WTC11 (cell line): ENCODE results near the gene DPH1. TPM values are rescaled to one million over a fixed set of nuclear protein-coding genes. Genes with fewer than 3 reads are reported as not detected.

ENCODE experiments used
- ATAC-seq: fragments of 200-7000 bp; cut with Tn5 transposase; 2 replicates; pipeline ENCODE4 v1.10.0; 2021; ENCODE audit warnings: mild to moderate bottlenecking, moderate library complexity
- CTCF ChIA-PET: fragments of 300-600 bp; sonication (Branson Sonifier 250); formaldehyde crosslinking; loops from one replicate; lab custom pipeline; 2021; ENCODE audit warnings: antibody characterized with exemption; lab: Charles Lee
- POLR2A ChIA-PET: fragments of 350-600 bp; sonication (Branson Sonifier 250); formaldehyde crosslinking; loops from one replicate; lab custom pipeline; 2021; ENCODE audit warnings: antibody characterized with exemption; lab: Charles Lee
- DNase-seq: peaks from one replicate; pipeline ENCODE4 v3.0.0; 2021; ENCODE audit warnings: low spot score
- H3K27ac Mint-ChIP-seq: 2 replicates; pipeline ENCODE4 v1.8.0; 2021; ENCODE audit warnings: mixed read lengths
- H3K27me3 Mint-ChIP-seq: 2 replicates; pipeline ENCODE4 v1.8.0; 2021; ENCODE audit warnings: low read depth, mild to moderate bottlenecking, moderate library complexity, mixed read lengths
- H3K36me3 Mint-ChIP-seq: 2 replicates; pipeline ENCODE4 v1.8.0; 2021; ENCODE audit warnings: mixed read lengths
- H3K4me1 Mint-ChIP-seq: 2 replicates; pipeline ENCODE4 v1.8.0; 2022; ENCODE audit warnings: mixed read lengths
- H3K4me3 Mint-ChIP-seq: 2 replicates; pipeline ENCODE4 v1.8.0; 2021; ENCODE audit warnings: mild to moderate bottlenecking, moderate library complexity, mixed read lengths
- H3K9me3 Mint-ChIP-seq: 2 replicates; pipeline ENCODE4 v1.8.0; 2021; ENCODE audit warnings: mixed read lengths
- ELF4 ChIP-seq: sonication (generic); formaldehyde crosslinking; IDR thresholded peaks from 2 replicates; pipeline ENCODE4 v1.8.1; 2022; ENCODE audit warnings: low read depth, mild to moderate bottlenecking, moderate library complexity, missing genetic modification reagents
- FOXP1 ChIP-seq: sonication (generic); formaldehyde crosslinking; IDR thresholded peaks from 2 replicates; pipeline ENCODE4 v1.8.0; 2022; ENCODE audit warnings: missing genetic modification reagents, mild to moderate bottlenecking, moderate library complexity, borderline replicate concordance
- GRHL2 ChIP-seq: fragments of 250-450 bp; sonication (Bioruptor Pico); IDR thresholded peaks from 2 replicates; pipeline ENCODE4 v1.8.0; 2022; ENCODE audit warnings: mild to moderate bottlenecking, moderate library complexity; ENCODE audit not compliant: insufficient replicate concordance, severe bottlenecking
- GTF2I ChIP-seq: fragments of 250-450 bp; sonication (Bioruptor Pico); conservative IDR thresholded peaks from 2 replicates; pipeline ENCODE4 v1.4.0; 2021; ENCODE audit warnings: mild to moderate bottlenecking
- IRF2 ChIP-seq: sonication (generic); formaldehyde crosslinking; IDR thresholded peaks from 2 replicates; pipeline ENCODE4 v1.8.0; 2022; ENCODE audit warnings: low read depth, missing genetic modification reagents, borderline replicate concordance
- JUN ChIP-seq: sonication (generic); formaldehyde crosslinking; IDR thresholded peaks from 2 replicates; pipeline ENCODE4 v1.8.0; 2023; ENCODE audit warnings: mild to moderate bottlenecking, missing genetic modification reagents
- MYBL2 ChIP-seq: sonication (generic); formaldehyde crosslinking; IDR thresholded peaks from 2 replicates; pipeline ENCODE4 v1.8.1; 2023; ENCODE audit warnings: mild to moderate bottlenecking, moderate library complexity, missing genetic modification reagents
- NR1H2 ChIP-seq: sonication (generic); formaldehyde crosslinking; IDR thresholded peaks from 2 replicates; pipeline ENCODE4 v1.9.0; 2021; ENCODE audit warnings: mild to moderate bottlenecking, moderate library complexity, missing genetic modification reagents
- RORB ChIP-seq: fragments of 250-450 bp; sonication (Bioruptor Pico); IDR thresholded peaks from 2 replicates; pipeline ENCODE4 v1.9.0; 2021; ENCODE audit warnings: mild to moderate bottlenecking
- SP1 ChIP-seq: sonication (generic); formaldehyde crosslinking; conservative IDR thresholded peaks from 2 replicates; pipeline ENCODE4 v1.8.1; 2022; ENCODE audit warnings: missing genetic modification reagents
- TP53 ChIP-seq: sonication (generic); formaldehyde crosslinking; IDR thresholded peaks from 2 replicates; pipeline ENCODE4 v1.8.1; 2023; ENCODE audit warnings: mild to moderate bottlenecking, missing genetic modification reagents
- ZNF138 ChIP-seq: sonication (generic); formaldehyde crosslinking; conservative IDR thresholded peaks from 2 replicates; pipeline ENCODE4 v1.8.1; 2022; ENCODE audit warnings: mild to moderate bottlenecking, moderate library complexity, missing genetic modification reagents
- ZNF219 ChIP-seq: sonication (generic); formaldehyde crosslinking; IDR thresholded peaks from 2 replicates; pipeline ENCODE4 v1.8.0; 2023; ENCODE audit warnings: missing genetic modification reagents, mild to moderate bottlenecking, borderline replicate concordance
- ZNF232 ChIP-seq: sonication (generic); formaldehyde crosslinking; IDR thresholded peaks from 2 replicates; pipeline ENCODE4 v1.8.0; 2022; ENCODE audit warnings: mild to moderate bottlenecking, missing genetic modification reagents
- ZNF263 ChIP-seq: sonication (generic); formaldehyde crosslinking; IDR thresholded peaks from 2 replicates; pipeline ENCODE4 v1.8.1; 2022; ENCODE audit warnings: low read depth, mild to moderate bottlenecking, moderate library complexity, missing genetic modification reagents
- total RNA-seq: library from RNA; stranded (reverse); gene quantifications from 3 replicates; pipeline ENCODE4 v1.2.3, GENCODE V29; 2021
- TF ChIP-seq, protein P1 (sequence below): sonication (generic); formaldehyde crosslinking; IDR thresholded peaks from 2 replicates; pipeline ENCODE4 v1.8.0; 2023; ENCODE audit warnings: missing genetic modification reagents
- TF ChIP-seq, protein P2 (sequence below): sonication (generic); formaldehyde crosslinking; IDR thresholded peaks from 2 replicates; pipeline ENCODE4 v1.8.0; 2022; ENCODE audit warnings: mild to moderate bottlenecking, missing genetic modification reagents
- TF ChIP-seq, protein P3 (sequence below): fragments of 250-450 bp; sonication (Bioruptor Pico); IDR thresholded peaks from 2 replicates; pipeline ENCODE4 v2.1.2; 2022; ENCODE audit warnings: mild to moderate bottlenecking, moderate library complexity
- TF ChIP-seq, protein P4 (sequence below): fragments of 250-450 bp; sonication (Bioruptor Pico); IDR thresholded peaks from 2 replicates; pipeline ENCODE4 v1.9.0; 2021; ENCODE audit warnings: mild to moderate bottlenecking
- TF ChIP-seq, protein P5 (sequence below): sonication (generic); formaldehyde crosslinking; IDR thresholded peaks from 2 replicates; pipeline ENCODE4 v1.8.0; 2022; ENCODE audit warnings: mild to moderate bottlenecking, missing genetic modification reagents

The DPH1 gene
- total RNA-seq, 1 experiment from 2014 or later, result 43.2 TPM

DNA sequence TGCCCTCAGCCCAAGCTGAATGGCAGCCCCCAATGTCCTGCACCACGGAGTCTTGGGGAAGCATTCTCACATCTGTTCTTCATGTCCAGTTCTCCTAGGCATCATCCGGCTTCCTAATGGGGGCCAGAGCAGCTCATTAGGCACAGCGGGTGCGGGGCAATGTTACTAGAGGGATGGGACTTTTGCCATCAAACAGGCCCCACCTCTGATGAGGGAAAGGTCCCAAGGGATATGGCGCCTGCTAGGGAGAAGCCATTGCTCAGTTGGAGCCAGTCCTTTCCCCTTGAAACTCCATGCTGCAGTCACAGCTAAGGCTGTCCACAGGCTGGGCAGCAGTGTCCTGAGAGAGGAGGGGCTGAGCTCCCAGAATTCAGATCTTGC, 1.7 kb upstream of the DPH1 start:
- Mint-ChIP-seq H3K4me1 (peaks cover 7% of the 10 kb centered on the region), H3K27me3 (peaks cover 62% of the 10 kb centered on the region), H3K27ac (no peak overlapping the region), H3K9me3 (no peaks in the 10 kb centered on the region), H3K36me3 (peaks cover 3% of the 10 kb centered on the region; the same call in 1 of the 2 replicates), H3K4me3 (no peak overlapping the region)
- ChIA-PET CTCF (interaction anchor here (0.5 to 6.3 kb wide), 3 partner anchors 96 to 124 kb away, joined by 3 to 47 read pairs (median 4); no protein-coding TSS in a partner anchor), POLR2A (no interaction called here)
- DNase-seq (no peak), ATAC-seq (no peak)
- TF ChIP-seq, protein P1, sequence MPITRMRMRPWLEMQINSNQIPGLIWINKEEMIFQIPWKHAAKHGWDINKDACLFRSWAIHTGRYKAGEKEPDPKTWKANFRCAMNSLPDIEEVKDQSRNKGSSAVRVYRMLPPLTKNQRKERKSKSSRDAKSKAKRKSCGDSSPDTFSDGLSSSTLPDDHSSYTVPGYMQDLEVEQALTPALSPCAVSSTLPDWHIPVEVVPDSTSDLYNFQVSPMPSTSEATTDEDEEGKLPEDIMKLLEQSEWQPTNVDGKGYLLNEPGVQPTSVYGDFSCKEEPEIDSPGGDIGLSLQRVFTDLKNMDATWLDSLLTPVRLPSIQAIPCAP, result no peak
- TF ChIP-seq GTF2I (CRISPR knock-in tag) (no peak), FOXP1 (no peak)

DNA sequence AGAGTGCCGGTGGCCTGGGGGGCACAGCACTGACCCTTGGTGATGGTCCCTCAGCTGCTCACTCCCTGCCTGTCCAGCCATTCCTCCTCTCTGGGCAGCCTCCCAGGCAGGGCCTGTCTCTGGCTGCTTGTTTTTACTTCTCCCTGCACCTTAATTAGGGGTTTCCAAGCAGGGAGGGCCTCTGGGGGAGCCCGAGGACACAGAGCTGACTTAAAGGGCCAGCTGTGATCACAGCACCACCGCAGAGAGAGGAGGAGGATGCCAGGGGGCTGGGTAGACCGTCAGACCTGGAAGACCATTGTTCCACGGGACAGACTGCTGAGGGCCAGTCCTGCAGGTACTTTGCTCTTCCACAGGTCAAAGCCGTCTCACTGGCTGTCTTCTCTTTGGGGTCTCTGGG, 1.2 kb upstream of the DPH1 start:
- TF ChIP-seq, protein P2, sequence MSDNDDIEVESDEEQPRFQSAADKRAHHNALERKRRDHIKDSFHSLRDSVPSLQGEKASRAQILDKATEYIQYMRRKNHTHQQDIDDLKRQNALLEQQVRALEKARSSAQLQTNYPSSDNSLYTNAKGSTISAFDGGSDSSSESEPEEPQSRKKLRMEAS (CRISPR knock-in tag), result no peak
- TF ChIP-seq ZNF263 (CRISPR knock-in tag) (no peak), RORB (CRISPR knock-in tag) (no peak), JUN (CRISPR knock-in tag) (no peak), GRHL2 (no peak), SP1 (no peak)
- H3K4me1 Mint-ChIP-seq, result peaks cover 7% of the 10 kb centered on the region
- ChIA-PET POLR2A (interaction anchor here (0.5 kb wide), 1 partner anchor 740 kb away, joined by 3 read pairs; no protein-coding TSS in a partner anchor), CTCF (interaction anchor here (0.5 to 6.3 kb wide), 3 partner anchors 96 to 125 kb away, joined by 3 to 47 read pairs (median 4); no protein-coding TSS in a partner anchor)
- no peaks in the 10 kb centered on the region for H3K9me3 Mint-ChIP-seq
- no peak for DNase-seq
- H3K27ac Mint-ChIP-seq, result no peak overlapping the region
- peak overlapping the region; percentile 30; the same call in 1 of the 2 replicates for H3K4me3 Mint-ChIP-seq
- peaks cover 58% of the 10 kb centered on the region for H3K27me3 Mint-ChIP-seq
- peaks cover 3% of the 10 kb centered on the region; the same call in 1 of the 2 replicates for H3K36me3 Mint-ChIP-seq
- ATAC-seq, result no peak

DNA sequence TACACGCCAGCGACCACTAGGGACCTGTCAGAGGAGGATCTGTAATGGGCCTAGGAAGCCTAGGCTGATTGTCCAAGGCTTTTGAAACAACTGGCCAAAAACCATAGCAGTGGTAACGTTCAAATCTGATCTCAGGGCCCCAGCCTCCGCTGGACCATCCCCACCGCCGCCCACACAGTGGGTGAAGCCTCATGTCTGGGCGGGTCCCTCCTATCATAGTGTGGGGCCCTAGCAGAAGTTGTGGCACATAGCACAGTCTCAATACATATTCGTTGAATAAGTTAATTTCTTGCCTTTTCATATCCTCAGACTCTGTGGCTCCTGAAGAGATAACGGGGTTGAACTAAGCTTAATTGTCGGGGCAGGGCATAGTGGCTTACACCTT, 818 bp downstream of the DPH1 start:
- peaks cover 41% of the 10 kb centered on the region for H3K27me3 Mint-ChIP-seq
- H3K36me3 Mint-ChIP-seq, result peaks cover 3% of the 10 kb centered on the region; the same call in 1 of the 2 replicates
- no peaks in the 10 kb centered on the region for H3K9me3 Mint-ChIP-seq
- peak; percentile 70 for DNase-seq
- POLR2A ChIA-PET, result no interaction called here
- peak overlapping the region; percentile 97 for H3K4me3 Mint-ChIP-seq
- peak overlapping the region; percentile 57; the same call in 1 of the 2 replicates for H3K27ac Mint-ChIP-seq
- ATAC-seq, result no peak
- TF ChIP-seq NR1H2 (CRISPR knock-in tag), result no peak
- TF ChIP-seq, protein P3, sequence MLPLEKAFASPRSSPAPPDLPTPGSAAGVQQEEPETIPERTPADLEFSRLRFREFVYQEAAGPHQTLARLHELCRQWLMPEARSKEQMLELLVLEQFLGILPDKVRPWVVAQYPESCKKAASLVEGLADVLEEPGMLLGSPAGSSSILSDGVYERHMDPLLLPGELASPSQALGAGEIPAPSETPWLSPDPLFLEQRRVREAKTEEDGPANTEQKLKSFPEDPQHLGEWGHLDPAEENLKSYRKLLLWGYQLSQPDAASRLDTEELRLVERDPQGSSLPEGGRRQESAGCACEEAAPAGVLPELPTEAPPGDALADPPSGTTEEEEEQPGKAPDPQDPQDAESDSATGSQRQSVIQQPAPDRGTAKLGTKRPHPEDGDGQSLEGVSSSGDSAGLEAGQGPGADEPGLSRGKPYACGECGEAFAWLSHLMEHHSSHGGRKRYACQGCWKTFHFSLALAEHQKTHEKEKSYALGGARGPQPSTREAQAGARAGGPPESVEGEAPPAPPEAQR (CRISPR knock-in tag), result no peak
- TF ChIP-seq ZNF138, result no peak
- no peak for TF ChIP-seq MYBL2 (CRISPR knock-in tag)
- TF ChIP-seq, protein P4, sequence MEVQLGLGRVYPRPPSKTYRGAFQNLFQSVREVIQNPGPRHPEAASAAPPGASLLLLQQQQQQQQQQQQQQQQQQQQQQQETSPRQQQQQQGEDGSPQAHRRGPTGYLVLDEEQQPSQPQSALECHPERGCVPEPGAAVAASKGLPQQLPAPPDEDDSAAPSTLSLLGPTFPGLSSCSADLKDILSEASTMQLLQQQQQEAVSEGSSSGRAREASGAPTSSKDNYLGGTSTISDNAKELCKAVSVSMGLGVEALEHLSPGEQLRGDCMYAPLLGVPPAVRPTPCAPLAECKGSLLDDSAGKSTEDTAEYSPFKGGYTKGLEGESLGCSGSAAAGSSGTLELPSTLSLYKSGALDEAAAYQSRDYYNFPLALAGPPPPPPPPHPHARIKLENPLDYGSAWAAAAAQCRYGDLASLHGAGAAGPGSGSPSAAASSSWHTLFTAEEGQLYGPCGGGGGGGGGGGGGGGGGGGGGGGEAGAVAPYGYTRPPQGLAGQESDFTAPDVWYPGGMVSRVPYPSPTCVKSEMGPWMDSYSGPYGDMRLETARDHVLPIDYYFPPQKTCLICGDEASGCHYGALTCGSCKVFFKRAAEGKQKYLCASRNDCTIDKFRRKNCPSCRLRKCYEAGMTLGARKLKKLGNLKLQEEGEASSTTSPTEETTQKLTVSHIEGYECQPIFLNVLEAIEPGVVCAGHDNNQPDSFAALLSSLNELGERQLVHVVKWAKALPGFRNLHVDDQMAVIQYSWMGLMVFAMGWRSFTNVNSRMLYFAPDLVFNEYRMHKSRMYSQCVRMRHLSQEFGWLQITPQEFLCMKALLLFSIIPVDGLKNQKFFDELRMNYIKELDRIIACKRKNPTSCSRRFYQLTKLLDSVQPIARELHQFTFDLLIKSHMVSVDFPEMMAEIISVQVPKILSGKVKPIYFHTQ (CRISPR knock-in tag), result no peak
- TF ChIP-seq ELF4 (CRISPR knock-in tag), result no peak
- peaks cover 7% of the 10 kb centered on the region for H3K4me1 Mint-ChIP-seq
- CTCF ChIA-PET, result interaction anchor here (1.0 kb wide), 2 partner anchors 24 to 122 kb away, joined by 3 to 5 read pairs; partner anchors contain the start of gene HIC1

DNA sequence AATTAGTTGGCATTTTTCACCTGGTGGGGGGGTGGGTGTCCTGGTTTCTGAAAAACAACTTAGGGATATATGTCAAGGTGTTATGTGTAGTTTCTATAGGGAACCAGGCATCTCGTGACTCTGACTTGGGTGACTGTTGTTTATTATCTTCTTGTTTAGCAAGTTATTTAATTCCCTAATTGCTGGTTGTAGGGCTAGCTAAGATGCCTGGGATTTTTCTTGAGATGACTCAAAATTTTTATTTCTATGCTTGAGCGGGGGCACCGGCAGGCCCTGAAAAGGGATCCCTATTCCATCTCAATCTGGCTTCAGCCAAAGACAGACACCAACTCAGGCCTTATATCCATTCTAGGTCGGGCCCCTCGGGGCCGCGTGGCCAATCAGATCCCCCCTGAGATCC, 3.2 kb downstream of the DPH1 start:
- ChIA-PET POLR2A (no interaction called here), CTCF (interaction anchor here (0.8 kb wide), 1 partner anchor 101 kb away, joined by 4 read pairs; no protein-coding TSS in a partner anchor)
- no peak overlapping the region for H3K27ac Mint-ChIP-seq
- no peak for ATAC-seq
- peaks cover 4% of the 10 kb centered on the region for H3K4me1 Mint-ChIP-seq
- no peak for DNase-seq
- peaks cover 17% of the 10 kb centered on the region for H3K27me3 Mint-ChIP-seq
- H3K36me3 Mint-ChIP-seq, result no peaks in the 10 kb centered on the region
- H3K9me3 Mint-ChIP-seq, result no peaks in the 10 kb centered on the region
- H3K4me3 Mint-ChIP-seq, result no peak overlapping the region
- TF ChIP-seq ZNF232 (CRISPR knock-in tag), result no peak
- TF ChIP-seq IRF2 (CRISPR knock-in tag), result no peak
- TF ChIP-seq ZNF219 (CRISPR knock-in tag), result no peak
- TF ChIP-seq TP53 (CRISPR knock-in tag), result no peak
- TF ChIP-seq, protein P5, sequence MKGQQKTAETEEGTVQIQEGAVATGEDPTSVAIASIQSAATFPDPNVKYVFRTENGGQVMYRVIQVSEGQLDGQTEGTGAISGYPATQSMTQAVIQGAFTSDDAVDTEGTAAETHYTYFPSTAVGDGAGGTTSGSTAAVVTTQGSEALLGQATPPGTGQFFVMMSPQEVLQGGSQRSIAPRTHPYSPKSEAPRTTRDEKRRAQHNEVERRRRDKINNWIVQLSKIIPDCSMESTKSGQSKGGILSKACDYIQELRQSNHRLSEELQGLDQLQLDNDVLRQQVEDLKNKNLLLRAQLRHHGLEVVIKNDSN (CRISPR knock-in tag), result no peak
